HG02884 (cell line): Measurements from ENCODE around the gene RASAL3.

Experiments
- ATAC-seq: cut with Tn5 transposase; IDR thresholded peaks from one replicate; pipeline ENCODE4 v1.9.1; 2021; ENCODE audit warnings: mild to moderate bottlenecking, moderate library complexity; ENCODE audit not compliant: unreplicated experiment

RASAL3 gene

GRCh38 chr19:15449620-15450527 lies 14.5 kb downstream of the RASAL3 start, which contains the start of gene WIZ:
TSS of gene WIZ (minus strand) at chr19:15449956. CDS start at chr19:15448307, 1,649 bp downstream.
- ATAC-seq: no peak

- no peak for ATAC-seq
These were observed 15.3 kb downstream of the RASAL3 start for GRCh38 chr19:15448778-15449619.

- ATAC-seq: no peak
These were observed 16.1 kb downstream of the RASAL3 start for GRCh38 chr19:15448044-15448777.

- no peak for ATAC-seq
These were observed 17.3 kb downstream of the RASAL3 start for GRCh38 chr19:15447057-15447456.

GRCh38 chr19:15445807-15446376 lies 18.5 kb downstream of the RASAL3 start:
- no peak for ATAC-seq

GRCh38 chr19:15445227-15445605 lies 19.1 kb downstream of the RASAL3 start:
- ATAC-seq: no peak

- no peak for ATAC-seq
These were observed 19.7 kb downstream of the RASAL3 start for GRCh38 chr19:15444505-15445226.

- ATAC-seq: no peak
These were observed 20.5 kb downstream of the RASAL3 start for GRCh38 chr19:15443838-15444237.

GRCh38 chr19:15443325-15443724 lies 21.0 kb downstream of the RASAL3 start:
- ATAC-seq: no peak

GRCh38 chr19:15442142-15442920 lies 22.0 kb downstream of the RASAL3 start:
- ATAC-seq: no peak

GRCh38 chr19:15441317-15441716 lies 23.0 kb downstream of the RASAL3 start:
- no peak for ATAC-seq

GRCh38 chr19:15439821-15440641 lies 24.3 kb downstream of the RASAL3 start:
- no peak for ATAC-seq

- ATAC-seq: no peak
These were observed 25.1 kb downstream of the RASAL3 start for GRCh38 chr19:15439078-15439799.

- ATAC-seq: no peak
These were observed 25.8 kb downstream of the RASAL3 start for GRCh38 chr19:15438577-15438976.

- ATAC-seq: no peak
These were observed 26.2 kb downstream of the RASAL3 start for GRCh38 chr19:15438124-15438496.

GRCh38 chr19:15437355-15438123 lies 26.8 kb downstream of the RASAL3 start:
- no peak for ATAC-seq

GRCh38 chr19:15436826-15437110 lies 27.6 kb downstream of the RASAL3 start:
- no peak for ATAC-seq
